HFFc6 (cell line): ENCODE measurements around the gene CDR2L. TPM values are rescaled to one million over a fixed set of nuclear protein-coding genes. Genes with fewer than 3 reads are reported as not detected.

Source experiments
- DNase-seq: peaks from one replicate; pipeline ENCODE4 v3.0.0-alpha.2; 2018
- H3K27ac Mint-ChIP-seq: 2 replicates; pipeline ENCODE4 v1.8.0; 2020; ENCODE audit warnings: mild to moderate bottlenecking, mixed read lengths
- H3K27me3 Mint-ChIP-seq: 2 replicates; pipeline ENCODE4 v1.8.0; 2021; ENCODE audit warnings: mild to moderate bottlenecking, moderate library complexity, mixed read lengths; ENCODE audit not compliant: insufficient read depth
- H3K36me3 Mint-ChIP-seq: 2 replicates; pipeline ENCODE4 v1.8.0; 2021; ENCODE audit warnings: low read depth, mixed read lengths
- H3K4me1 Mint-ChIP-seq: 2 replicates; pipeline ENCODE4 v1.8.0; 2020; ENCODE audit warnings: low read depth, mixed read lengths
- H3K4me3 Mint-ChIP-seq: 2 replicates; pipeline ENCODE4 v1.8.0; 2020; ENCODE audit warnings: mild to moderate bottlenecking, moderate library complexity, mixed read lengths
- H3K9me3 Mint-ChIP-seq: 2 replicates; pipeline ENCODE4 v1.8.0; 2020; ENCODE audit warnings: mild to moderate bottlenecking, mixed read lengths
- CTCF ChIP-seq: fragments of 200-600 bp; sonication (generic); IDR thresholded peaks from 2 replicates; pipeline ENCODE4 v1.5.0; 2021; ENCODE audit warnings: antibody characterized with exemption, mild to moderate bottlenecking
- total RNA-seq, 6 experiments: library from RNA; stranded (reverse); fragmentation: NEBNext Ultra II Directional; extraction: Animal tissue kit (Norgen Biotek cat#: 25700); gene quantifications; 2 replicates in 1 of 6; 3 replicates in 5 of 6; pipeline ENCODE4 v1.2.3, GENCODE V29; 2021

The CDR2L gene
- total RNA-seq, 6 experiments from 2014 or later = 27.5 to 35.8 (median 30.4) TPM

- peaks cover 23% of the 10 kb centered on the region for H3K27me3 Mint-ChIP-seq
- no peak for TF ChIP-seq CTCF
- no peak overlapping the region for H3K4me3 Mint-ChIP-seq
- no peak for DNase-seq
- H3K27ac Mint-ChIP-seq = no peak overlapping the region
- no peaks in the 10 kb centered on the region for H3K36me3 Mint-ChIP-seq
- peaks cover 1% of the 10 kb centered on the region for H3K4me1 Mint-ChIP-seq
- no peaks in the 10 kb centered on the region for H3K9me3 Mint-ChIP-seq
These were observed 32.6 kb upstream of the CDR2L start for GRCh38 chr17:74954665-74955421.

- H3K36me3 Mint-ChIP-seq = no peaks in the 10 kb centered on the region
These were observed 31.3 kb upstream of the CDR2L start for GRCh38 chr17:74956093-74956492.

DNA sequence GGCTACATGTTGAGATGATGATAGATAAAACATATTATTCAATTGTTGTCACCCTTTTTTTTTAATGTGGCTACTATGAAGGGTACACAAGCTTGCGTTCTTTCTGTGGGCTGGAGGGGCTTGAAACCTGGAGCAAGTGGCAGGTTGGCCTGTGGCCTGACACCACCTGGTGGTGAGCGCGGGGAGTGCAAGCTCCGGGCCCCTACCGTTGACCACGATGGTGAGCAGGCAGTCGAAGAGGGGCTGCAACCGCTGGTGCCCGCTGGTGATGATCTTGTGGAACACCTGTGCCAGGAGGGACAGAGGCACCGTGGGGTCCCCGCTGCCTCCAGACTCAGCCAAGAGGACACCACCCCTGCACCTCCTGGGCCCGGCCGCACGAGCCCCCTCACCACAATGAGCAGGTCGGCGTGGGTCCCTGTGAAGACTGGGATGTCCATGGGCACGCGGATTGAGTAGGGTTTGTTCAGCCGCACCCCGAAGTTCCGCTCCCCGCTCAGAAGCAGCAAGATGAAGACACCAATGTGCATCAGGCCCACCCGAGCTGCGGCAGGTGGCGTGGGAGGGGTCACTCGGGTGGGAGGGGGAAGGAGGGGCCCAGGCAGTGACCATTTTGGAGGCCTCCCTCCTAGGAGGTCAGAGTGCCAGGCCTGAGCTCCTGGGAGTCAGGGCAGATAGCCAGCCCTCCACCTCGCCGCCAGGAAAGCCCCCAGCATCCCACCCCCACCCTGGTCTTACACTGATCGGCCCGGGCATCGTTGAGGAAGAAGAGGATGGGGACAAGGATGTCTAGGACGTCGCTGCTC lies 29.3 kb upstream of the CDR2L start:
- no peaks in the 10 kb centered on the region for H3K36me3 Mint-ChIP-seq
- H3K9me3 Mint-ChIP-seq = no peaks in the 10 kb centered on the region
- peak; percentile 97 for TF ChIP-seq CTCF
- no peak overlapping the region for H3K27ac Mint-ChIP-seq
- H3K4me1 Mint-ChIP-seq = peaks cover 15% of the 10 kb centered on the region
- H3K27me3 Mint-ChIP-seq = peaks cover 15% of the 10 kb centered on the region
- no peak overlapping the region for H3K4me3 Mint-ChIP-seq
- peak; percentile 38 for DNase-seq

More at GRCh38 chr17:74956093-74956492, 31.3 kb upstream of the CDR2L start:
- H3K4me1 Mint-ChIP-seq = peaks cover 14% of the 10 kb centered on the region
- H3K9me3 Mint-ChIP-seq = no peaks in the 10 kb centered on the region
- H3K27me3 Mint-ChIP-seq = peaks cover 18% of the 10 kb centered on the region
- TF ChIP-seq CTCF = no peak
- no peak overlapping the region for H3K4me3 Mint-ChIP-seq
- no peak for DNase-seq
- no peak overlapping the region for H3K27ac Mint-ChIP-seq

DNA sequence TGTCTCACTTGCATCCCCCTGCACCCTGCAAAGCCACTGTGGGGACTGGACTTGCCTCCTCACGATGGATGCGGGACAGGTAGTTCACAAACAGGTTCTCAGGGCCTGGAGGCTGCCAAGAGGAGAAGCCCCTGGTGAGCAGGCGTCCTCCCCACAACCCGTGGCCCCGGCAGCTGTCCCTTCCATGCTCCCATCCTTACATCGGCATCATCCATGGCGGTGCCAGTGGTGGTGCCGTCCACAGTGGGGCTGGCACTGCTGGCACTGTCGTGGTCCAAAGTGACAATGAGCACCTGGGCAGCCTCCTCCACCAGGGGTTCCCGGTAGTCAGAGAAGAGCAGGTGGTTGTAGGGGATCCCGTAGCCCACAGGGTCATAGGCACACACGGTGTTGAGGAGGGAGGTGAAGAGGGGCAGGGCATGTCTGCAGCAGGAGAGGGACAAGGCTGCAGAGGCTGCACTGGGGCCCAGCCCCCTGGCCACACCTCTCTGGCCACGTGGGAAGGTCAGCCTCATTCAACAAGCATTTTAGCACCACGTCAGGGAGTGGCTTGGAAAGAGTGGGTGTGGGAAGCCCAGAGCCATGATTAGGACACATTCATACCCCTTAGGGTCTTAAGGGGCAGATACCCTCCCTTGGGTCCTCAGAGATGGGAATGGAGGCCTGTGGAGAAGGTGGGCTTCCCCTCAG lies 27.5 kb upstream of the CDR2L start:
- Mint-ChIP-seq H3K4me3 (no peak overlapping the region; the same call in 1 of the 2 replicates), H3K27me3 (peaks cover 15% of the 10 kb centered on the region), H3K9me3 (no peaks in the 10 kb centered on the region), H3K27ac (peak overlapping the region; percentile 73; the same call in 1 of the 2 replicates), H3K36me3 (no peaks in the 10 kb centered on the region), H3K4me1 (peaks cover 15% of the 10 kb centered on the region)
- DNase-seq = peak; percentile 40
- no peak for TF ChIP-seq CTCF

DNA sequence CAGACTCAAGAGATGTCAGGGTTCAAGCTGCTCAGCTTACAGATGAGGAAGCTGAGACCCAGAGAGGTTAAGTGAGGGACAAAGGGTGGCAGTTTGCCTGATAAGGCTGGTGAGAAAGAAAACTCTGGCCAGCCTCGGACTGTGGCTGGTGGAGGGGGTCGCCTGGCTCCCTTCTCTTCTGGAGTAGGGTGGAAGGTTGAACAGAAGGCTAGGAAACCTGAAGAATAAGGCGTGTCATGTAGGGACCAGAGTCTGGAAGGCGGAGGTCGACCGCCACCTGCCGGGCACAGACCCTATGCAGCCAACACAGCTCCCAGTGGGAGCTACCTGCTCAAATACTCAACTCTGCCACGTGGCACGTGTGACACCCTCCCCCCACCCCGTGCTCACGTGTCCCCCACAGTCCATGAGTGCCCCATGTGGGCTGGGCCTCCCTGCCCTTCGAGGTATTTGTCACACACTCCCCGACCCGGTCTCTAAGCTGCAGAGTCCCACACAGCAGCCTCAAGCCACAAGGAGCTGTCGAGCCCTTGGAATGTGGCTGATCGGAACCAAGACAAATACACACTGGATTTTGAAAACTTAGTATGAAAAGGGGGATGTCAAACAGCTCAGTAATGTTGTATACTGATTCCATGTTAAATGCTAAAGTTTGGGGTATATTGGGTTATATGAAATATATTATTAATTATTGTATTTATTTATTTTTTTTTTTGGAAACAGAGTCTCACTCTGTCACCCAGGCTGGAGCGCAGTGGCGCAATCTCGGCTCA lies 26.7 kb upstream of the CDR2L start:
- H3K4me3 Mint-ChIP-seq = no peak overlapping the region
- no peaks in the 10 kb centered on the region for H3K36me3 Mint-ChIP-seq
- H3K27ac Mint-ChIP-seq = peak overlapping the region; percentile 73; the same call in 1 of the 2 replicates
- no peaks in the 10 kb centered on the region for H3K9me3 Mint-ChIP-seq
- DNase-seq = peak; percentile 18
- peaks cover 15% of the 10 kb centered on the region for H3K4me1 Mint-ChIP-seq
- peaks cover 9% of the 10 kb centered on the region for H3K27me3 Mint-ChIP-seq
- no peak for TF ChIP-seq CTCF
